Measurements from ENCODE around the gene ZNF207. TPM values are rescaled to one million over a fixed set of nuclear protein-coding genes. Genes with fewer than 3 reads are reported as not detected.
"Not testable (repeated sequence)": the region's sequence is repeated elsewhere in the genome, so short reads cannot be mapped to it uniquely, and the experiment has no call there.

The ZNF207 gene
- total and polyA plus RNA-seq, 10 of the 15 experiments (the other 5 are each of a cell fraction or from before 2014, with no cell fraction given) = 156 to 348 (median 205) TPM

- SMC1A ChIA-PET (ENCODE audit: uncharacterized antibody, unreplicated experiment) = interaction anchor here (0.9 to 1.4 kb wide), 3 partner anchors 47 to 148 kb away, joined by 3 read pairs; no protein-coding TSS in a partner anchor
- POLR2A ChIA-PET = no interaction called here
- intact Hi-C loops (cut with micrococcal nuclease; ENCODE audit: unreplicated experiment) = loop anchor here (5.0 kb wide), 1 partner anchor 113 kb away; no protein-coding TSS in a partner anchor
- Histone ChIP-seq H3K4me3 (no peak overlapping the region), H3K9me3 (replicated peaks; ENCODE audit: control insufficient read depth, insufficient read depth, low read length) (no peaks in the 10 kb centered on the region), H3K36me3 (ENCODE audit: control insufficient read depth in 2 of 2, insufficient read depth in 2 of 2, low read length in 1 of 2) (no peaks in the 10 kb centered on the region), H3K79me2 (ENCODE audit: control insufficient read depth, insufficient read depth, low read length) (no peaks in the 10 kb centered on the region), H3K27ac (ENCODE audit: control insufficient read depth, insufficient read depth) (no peak overlapping the region), H4K20me1 (ENCODE audit: control insufficient read depth, insufficient read depth) (no peaks in the 10 kb centered on the region), H3K27me3 (replicated peaks in 1 of 2; ENCODE audit: control insufficient read depth in 2 of 2, insufficient read depth in 2 of 2, low read length in 1 of 2) (peaks cover 0 to 4% of the 10 kb centered on the region in 2 experiments; a peak in 3 of 4 replicates), H2AFZ (ENCODE audit: control insufficient read depth, low read depth, low read length) (no peak overlapping the region), H3K4me1 (ENCODE audit: control insufficient read depth, insufficient read depth, low read length) (no peaks in the 10 kb centered on the region), H3K9ac (ENCODE audit: control insufficient read depth, insufficient read depth, low read length) (no peak overlapping the region), H3K4me2 (ENCODE audit: control insufficient read depth, insufficient read depth) (no peak overlapping the region)
- no peak for ATAC-seq
- DNase-seq (ENCODE audit: low read depth, low spot score) = no peak
- TF ChIP-seq BHLHE40 (IDR thresholded peaks at IDR 0.05; ENCODE audit: borderline replicate concordance in 1 of 2, low read depth in 2 of 2, low read length in 1 of 2) = no peak
- TF ChIP-seq SMC3 (IDR thresholded peaks at IDR 0.05; ENCODE audit: borderline replicate concordance, low read length) = no peak
- no peak for TF ChIP-seq SMAD1 (IDR thresholded peaks at IDR 0.05; ENCODE audit: low read depth, partially characterized antibody)
- no peak for TF ChIP-seq SPI1 (IDR thresholded peaks at IDR 0.05; ENCODE audit: borderline replicate concordance, insufficient read depth, low read depth, low read length)
- no peak for TF ChIP-seq CUX1 (IDR thresholded peaks at IDR 0.05; ENCODE audit: insufficient replicate concordance, low read depth, low read length)
- no peak for TF ChIP-seq YBX1 (IDR thresholded peaks at IDR 0.05)
- CTCF ChIA-PET = interaction anchor here (1.0 to 7.9 kb wide), 3 partner anchors 11 to 62 kb away, joined by 3 to 132 read pairs (median 4); no protein-coding TSS in a partner anchor
- FAIRE-seq = no peak
- 38% methylated on average over 8 of the region's 8 CpGs for WGBS (ENCODE audit: insufficient coverage, insufficient replicate concordance, low lambda C conversion rate, missing lambda C conversion rate)
- in situ Hi-C loops (cut with MboI) = no loop called here
- BruUV-seq (replicated peaks) = no TSS peak
- RAD21 ChIA-PET (ENCODE audit: unreplicated experiment) = interaction anchor here (5.8 kb wide), 1 partner anchor 63 kb away, joined by 53 read pairs; no protein-coding TSS in a partner anchor
Observed at GRCh38 chr17:32315171-32315570, 34.8 kb upstream of the ZNF207 start.

- BruUV-seq (replicated peaks); DNase-seq (ENCODE audit: low read depth, low spot score); H3K9ac ChIP-seq (ENCODE audit: control insufficient read depth, insufficient read depth, low read length); H3K79me2 ChIP-seq (ENCODE audit: control insufficient read depth, insufficient read depth, low read length); H2AFZ ChIP-seq (ENCODE audit: control insufficient read depth, low read depth, low read length); POLR2A ChIA-PET; H3K9me3 ChIP-seq (replicated peaks; ENCODE audit: control insufficient read depth, insufficient read depth, low read length); H3K4me3 ChIP-seq; in situ Hi-C loops (cut with MboI); H3K4me2 ChIP-seq (ENCODE audit: control insufficient read depth, insufficient read depth); H3K36me3 ChIP-seq (ENCODE audit: control insufficient read depth in 2 of 2, insufficient read depth in 2 of 2, low read length in 1 of 2); H3K27me3 ChIP-seq (replicated peaks in 1 of 2; ENCODE audit: control insufficient read depth in 2 of 2, insufficient read depth in 2 of 2, low read length in 1 of 2); H3K4me1 ChIP-seq (ENCODE audit: control insufficient read depth, insufficient read depth, low read length); FAIRE-seq; H4K20me1 ChIP-seq (ENCODE audit: control insufficient read depth, insufficient read depth); H3K27ac ChIP-seq (ENCODE audit: control insufficient read depth, insufficient read depth); ATAC-seq: not testable (repeated sequence)
- ChIA-PET SMC1A (ENCODE audit: uncharacterized antibody, unreplicated experiment) (interaction anchor here (0.6 to 1.5 kb wide), 8 partner anchors 14 to 95 kb away, joined by 3 to 4 read pairs (median 3); no protein-coding TSS in a partner anchor), RAD21 (ENCODE audit: unreplicated experiment) (interaction anchor here (5.8 kb wide), 1 partner anchor 65 kb away, joined by 53 read pairs; no protein-coding TSS in a partner anchor), CTCF (interaction anchor here (0.7 to 7.9 kb wide), 4 partner anchors 15 to 64 kb away, joined by 3 to 132 read pairs (median 28); no protein-coding TSS in a partner anchor)
- 50% methylated on average over 5 of the region's 5 CpGs for WGBS (ENCODE audit: insufficient coverage, insufficient replicate concordance, low lambda C conversion rate, missing lambda C conversion rate)
- intact Hi-C loops (cut with micrococcal nuclease; ENCODE audit: unreplicated experiment) = loop anchor here (5.0 kb wide), 1 partner anchor 114 kb away; no protein-coding TSS in a partner anchor
Observed at GRCh38 chr17:32316653-32317052, 33.3 kb upstream of the ZNF207 start.
